ENCODE measurements around the gene MFAP4. TPM values are rescaled to one million over a fixed set of nuclear protein-coding genes. Genes with fewer than 3 reads are reported as not detected.

The MFAP4 gene
- total RNA-seq, 1 donor from 2014 or later = 18.0 TPM

DNA sequence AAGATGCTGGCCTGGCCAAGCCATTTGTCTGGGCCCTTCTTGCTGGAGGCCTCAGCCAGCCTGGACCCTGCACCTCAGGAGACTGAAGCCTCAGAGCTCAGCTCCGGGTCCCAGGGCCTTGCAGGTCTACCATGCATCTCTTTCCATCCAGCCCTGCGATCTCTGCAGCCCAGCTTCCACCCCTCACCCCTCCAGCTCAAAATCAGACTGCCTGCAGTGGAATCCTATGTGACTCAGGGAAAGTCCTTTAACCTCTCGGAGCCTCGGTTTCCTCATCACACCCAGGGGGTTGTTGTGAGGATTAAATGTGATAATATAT, 21.5 kb downstream of the MFAP4 start:
- DNase-seq (ENCODE audit: extremely low spot score, unreplicated experiment) = no peak
- Mint-ChIP-seq H3K9me3 (no peaks in the 10 kb centered on the region), H3K4me1 (ENCODE audit: unreplicated experiment) (peaks cover 13% of the 10 kb centered on the region), H3K27me3 (no peaks in the 10 kb centered on the region), H3K27ac (no peak overlapping the region), H3K4me3 (no peak overlapping the region), H3K36me3 (no peaks in the 10 kb centered on the region)
- TF ChIP-seq, protein P1, sequence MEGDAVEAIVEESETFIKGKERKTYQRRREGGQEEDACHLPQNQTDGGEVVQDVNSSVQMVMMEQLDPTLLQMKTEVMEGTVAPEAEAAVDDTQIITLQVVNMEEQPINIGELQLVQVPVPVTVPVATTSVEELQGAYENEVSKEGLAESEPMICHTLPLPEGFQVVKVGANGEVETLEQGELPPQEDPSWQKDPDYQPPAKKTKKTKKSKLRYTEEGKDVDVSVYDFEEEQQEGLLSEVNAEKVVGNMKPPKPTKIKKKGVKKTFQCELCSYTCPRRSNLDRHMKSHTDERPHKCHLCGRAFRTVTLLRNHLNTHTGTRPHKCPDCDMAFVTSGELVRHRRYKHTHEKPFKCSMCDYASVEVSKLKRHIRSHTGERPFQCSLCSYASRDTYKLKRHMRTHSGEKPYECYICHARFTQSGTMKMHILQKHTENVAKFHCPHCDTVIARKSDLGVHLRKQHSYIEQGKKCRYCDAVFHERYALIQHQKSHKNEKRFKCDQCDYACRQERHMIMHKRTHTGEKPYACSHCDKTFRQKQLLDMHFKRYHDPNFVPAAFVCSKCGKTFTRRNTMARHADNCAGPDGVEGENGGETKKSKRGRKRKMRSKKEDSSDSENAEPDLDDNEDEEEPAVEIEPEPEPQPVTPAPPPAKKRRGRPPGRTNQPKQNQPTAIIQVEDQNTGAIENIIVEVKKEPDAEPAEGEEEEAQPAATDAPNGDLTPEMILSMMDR (conservative IDR thresholded peaks at IDR 0.05) = no peak

DNA sequence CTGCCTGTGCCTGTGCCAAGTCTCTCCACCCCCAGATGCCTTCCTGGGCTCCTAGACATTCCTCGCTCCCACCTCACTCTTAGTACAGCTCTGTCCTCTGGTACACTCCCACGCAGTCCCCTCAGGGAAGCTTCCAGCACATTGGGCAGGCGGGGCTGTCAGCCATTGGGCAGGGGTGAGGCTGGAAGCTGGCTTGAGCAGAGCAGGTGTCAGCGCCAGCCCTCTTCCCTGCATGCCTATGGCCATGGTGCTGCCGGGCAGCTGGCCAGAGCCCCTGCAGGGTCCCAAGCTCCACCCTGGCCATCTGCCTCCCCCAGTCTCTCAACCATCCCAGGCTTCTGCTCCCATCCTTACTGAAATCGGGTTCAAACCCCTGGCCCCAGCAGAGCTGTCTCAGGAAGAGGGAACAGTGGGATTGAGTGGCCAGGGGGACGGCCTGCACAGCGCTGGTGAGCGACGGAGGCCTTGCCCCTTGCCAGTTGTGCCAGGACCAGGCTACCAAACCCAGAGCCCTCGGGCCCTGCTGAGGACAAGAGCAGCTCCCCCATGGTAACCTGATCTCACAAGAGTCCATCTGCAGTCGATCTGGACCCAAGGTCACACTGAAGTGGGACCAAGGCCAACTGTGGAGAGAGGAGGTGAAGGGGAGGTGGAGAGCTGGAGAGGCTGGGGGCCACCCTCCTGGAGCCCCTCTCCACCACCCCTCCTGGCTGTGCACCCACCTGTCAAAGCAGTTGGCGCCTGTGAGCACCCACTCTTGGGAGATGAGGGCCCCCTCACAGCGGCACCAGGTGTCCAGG, 22.1 kb downstream of the MFAP4 start:
- H3K27me3 Mint-ChIP-seq = no peaks in the 10 kb centered on the region
- peaks cover 13% of the 10 kb centered on the region for H3K4me1 Mint-ChIP-seq (ENCODE audit: unreplicated experiment)
- no peaks in the 10 kb centered on the region for H3K36me3 Mint-ChIP-seq
- peak overlapping the region; percentile 49 for H3K4me3 Mint-ChIP-seq
- no peak for DNase-seq (ENCODE audit: extremely low spot score, unreplicated experiment)
- no peak overlapping the region for H3K27ac Mint-ChIP-seq
- no peaks in the 10 kb centered on the region for H3K9me3 Mint-ChIP-seq
- TF ChIP-seq, protein P1 (conservative IDR thresholded peaks at IDR 0.05) = no peak

DNA sequence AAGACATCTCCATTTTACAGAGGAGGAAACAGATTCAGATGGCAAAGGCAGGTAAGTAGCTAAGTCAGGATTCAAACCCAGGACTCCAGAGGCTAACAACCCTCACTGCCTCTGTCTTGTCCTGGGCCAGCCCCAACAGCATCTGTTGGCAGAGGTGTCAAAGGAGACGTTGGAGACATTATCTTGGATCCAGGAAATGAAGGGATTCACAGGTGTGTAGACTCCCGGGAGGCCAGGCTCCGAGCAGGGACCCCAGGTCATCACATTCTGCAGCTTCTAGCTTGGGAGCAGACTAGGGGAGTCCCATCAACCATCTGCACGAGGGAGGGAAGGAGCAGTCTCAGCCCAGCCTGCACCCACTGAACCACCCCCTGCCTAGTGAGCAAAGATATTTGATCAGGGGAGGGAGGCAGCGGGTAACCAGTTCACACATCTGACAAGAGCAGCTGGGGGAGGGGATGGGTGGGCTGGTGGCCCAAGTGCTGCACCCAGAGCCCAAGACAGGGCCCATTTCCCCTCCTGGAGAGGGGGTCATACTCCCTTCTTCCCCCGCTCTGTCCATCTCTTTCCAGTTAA, 23.4 kb downstream of the MFAP4 start:
- TF ChIP-seq, protein P1 (conservative IDR thresholded peaks at IDR 0.05) = no peak
- Mint-ChIP-seq H3K9me3 (no peaks in the 10 kb centered on the region), H3K4me3 (peak overlapping the region; percentile 96), H3K27ac (no peak overlapping the region), H3K27me3 (no peaks in the 10 kb centered on the region), H3K36me3 (peaks cover under 1% of the 10 kb centered on the region), H3K4me1 (ENCODE audit: unreplicated experiment) (peaks cover 13% of the 10 kb centered on the region)
- no peak for DNase-seq (ENCODE audit: extremely low spot score, unreplicated experiment)

DNA sequence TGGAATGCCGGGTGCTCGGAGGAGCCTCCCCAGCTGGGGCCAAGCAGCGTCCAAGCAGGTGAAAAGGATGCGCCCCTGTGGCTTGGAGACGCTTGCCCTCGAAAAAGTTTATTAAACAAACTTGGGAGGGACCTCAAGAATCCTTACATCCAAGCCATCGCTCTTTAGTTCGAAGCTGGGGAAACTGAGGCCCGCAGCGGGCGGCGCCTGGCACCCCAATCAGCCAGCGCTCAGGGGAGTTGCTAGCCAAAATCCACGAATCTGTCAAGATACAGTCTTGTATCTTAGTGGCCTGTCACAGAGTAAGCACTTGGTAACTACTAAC, 23.9 kb downstream of the MFAP4 start:
- Mint-ChIP-seq H3K27me3 (no peaks in the 10 kb centered on the region), H3K4me1 (ENCODE audit: unreplicated experiment) (peaks cover 13% of the 10 kb centered on the region), H3K27ac (peak overlapping the region; percentile 84), H3K36me3 (peaks cover 6% of the 10 kb centered on the region), H3K4me3 (peak overlapping the region; percentile 96), H3K9me3 (no peaks in the 10 kb centered on the region)
- no peak for DNase-seq (ENCODE audit: extremely low spot score, unreplicated experiment)
- TF ChIP-seq, protein P1 (conservative IDR thresholded peaks at IDR 0.05) = no peak

DNA sequence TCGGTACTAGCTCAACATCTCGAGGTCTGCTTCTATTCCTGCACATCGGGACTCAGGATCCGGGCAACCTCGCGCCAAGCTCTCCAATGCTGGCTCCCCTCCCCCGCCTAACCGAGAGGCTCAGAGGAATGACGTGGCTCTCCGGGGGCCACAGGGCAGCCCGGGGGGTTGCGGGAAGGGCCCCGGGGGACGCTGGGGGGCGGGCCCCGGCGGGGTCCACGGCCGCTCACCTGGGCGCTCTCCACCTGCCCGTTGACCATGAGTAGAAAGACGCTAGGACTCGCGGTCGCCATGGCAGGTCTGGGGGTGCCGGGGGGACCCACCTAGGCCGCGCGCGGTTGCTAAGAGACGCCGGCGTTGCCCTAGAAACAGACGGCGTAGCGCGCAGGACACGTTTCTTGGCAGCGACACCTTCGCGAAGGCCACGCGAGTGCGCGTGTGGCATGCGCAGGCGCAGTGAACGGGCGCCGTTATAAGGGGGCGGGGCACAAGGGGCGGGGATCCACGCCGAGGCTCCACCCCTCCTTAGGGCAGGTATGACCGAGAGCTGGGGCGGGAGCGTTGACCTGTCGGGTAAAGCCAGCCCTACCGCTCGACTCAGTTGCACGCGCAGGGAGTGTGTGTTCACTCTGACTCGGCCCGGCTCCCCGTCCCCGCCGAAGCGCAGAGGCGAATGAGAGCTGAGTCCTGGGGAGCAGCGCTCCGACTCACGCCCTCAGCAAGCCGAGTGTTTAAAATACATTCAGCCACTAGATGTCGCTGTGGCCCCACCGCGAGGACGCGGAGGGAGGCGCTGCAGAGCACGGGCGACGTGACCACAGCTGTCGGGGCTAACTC, 24.5 kb downstream of the MFAP4 start, which contains the start of gene B9D1:
B9D1 (minus strand) TSS at position 447 of the 837 bp plus-strand sequence; CDS start at position 293, 154 bp downstream.
- Mint-ChIP-seq H3K9me3 (no peaks in the 10 kb centered on the region), H3K4me1 (ENCODE audit: unreplicated experiment) (peaks cover 13% of the 10 kb centered on the region), H3K4me3 (peak within 1 kb of the TSS; percentile 96), H3K36me3 (peaks cover 6% of the 10 kb centered on the region), H3K27me3 (no peaks in the 10 kb centered on the region), H3K27ac (peak within 1 kb of the TSS; percentile 84)
- peak; percentile 94 for DNase-seq (ENCODE audit: extremely low spot score, unreplicated experiment)
- TF ChIP-seq, protein P1 (conservative IDR thresholded peaks at IDR 0.05) = peak; percentile 99
